HG02852 (cell line): ENCODE measurements around the gene MAD1L1.
A peak's percentile ranks its signal among the peaks of the same experiment; 100 is the strongest.

ENCODE experiments used
- ATAC-seq: cut with Tn5 transposase; IDR thresholded peaks from one replicate; pipeline ENCODE4 v1.9.1; 2021; ENCODE audit warnings: mild to moderate bottlenecking, moderate library complexity; ENCODE audit not compliant: unreplicated experiment

The MAD1L1 gene

DNA sequence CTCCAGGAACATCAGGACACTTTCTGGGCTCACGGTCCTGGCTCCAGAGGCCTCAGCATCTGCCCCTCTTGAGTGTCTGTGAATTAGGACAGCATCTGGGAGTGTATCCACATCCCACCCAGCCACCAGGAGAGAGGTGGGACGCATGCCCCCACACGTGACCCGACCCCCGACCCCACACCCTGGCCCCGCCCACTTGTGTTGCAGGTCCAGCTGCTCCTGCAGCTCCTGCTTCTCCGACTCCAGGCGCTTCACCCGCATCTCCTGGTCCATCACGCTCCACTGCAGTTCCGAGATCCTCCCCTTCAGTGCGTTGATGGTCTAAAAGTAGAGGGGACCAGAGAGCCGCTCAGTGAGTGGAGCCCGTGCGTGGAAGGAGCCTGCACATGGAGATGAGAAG lies 13.6 kb downstream of the MAD1L1 start:
- no peak for ATAC-seq

DNA sequence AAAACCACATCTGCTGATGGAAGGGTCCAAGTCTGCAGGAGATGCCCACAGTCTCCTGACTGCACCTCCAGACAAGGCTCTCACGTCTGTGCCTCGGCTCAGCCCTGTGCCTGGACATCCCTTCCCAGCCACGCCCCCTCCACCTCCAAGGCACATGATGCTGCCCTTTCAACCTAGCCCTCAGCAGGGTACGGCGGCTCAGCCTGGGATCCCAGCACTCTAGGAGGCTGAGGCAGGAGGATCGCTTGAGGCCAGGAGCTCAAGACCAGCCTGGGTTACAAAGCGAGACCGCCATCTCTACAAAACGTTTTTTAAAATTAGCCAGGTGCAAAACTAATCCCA lies 14.3 kb downstream of the MAD1L1 start:
- no peak for ATAC-seq

DNA sequence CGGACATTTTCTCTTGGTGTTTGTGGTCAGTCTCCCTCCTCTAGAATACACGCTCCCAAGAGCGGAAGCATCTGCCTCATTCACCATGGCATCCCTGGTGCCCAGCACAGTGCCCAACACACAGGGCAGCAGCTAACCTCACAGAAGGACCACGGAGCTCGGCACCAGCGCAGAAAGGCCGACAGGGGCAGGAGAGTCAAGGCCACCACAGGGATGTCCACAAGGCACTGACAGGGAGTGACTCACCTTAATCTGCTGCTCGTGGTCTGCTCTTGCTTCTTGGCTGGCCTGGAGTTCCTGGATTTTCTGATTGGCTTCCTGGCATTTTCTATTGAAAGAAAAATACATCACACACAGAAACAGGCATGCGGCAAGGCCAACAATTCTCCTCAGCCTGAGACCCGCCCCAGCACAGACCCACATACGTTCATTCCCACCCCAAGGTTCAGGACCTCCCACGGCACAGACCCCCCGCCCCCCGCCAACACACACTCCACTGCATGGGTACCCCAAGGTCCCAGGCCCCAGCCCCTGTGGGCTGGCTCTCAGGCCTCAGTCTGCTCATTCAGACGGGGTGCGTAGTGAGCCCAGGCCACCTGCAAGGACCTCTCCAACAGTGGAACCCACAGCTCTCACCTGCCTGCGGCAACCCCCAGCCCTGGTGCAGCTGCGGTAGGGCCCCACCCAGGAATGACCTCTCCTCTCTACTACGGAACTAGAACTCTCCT lies 14.9 kb downstream of the MAD1L1 start:
- ATAC-seq: no peak

DNA sequence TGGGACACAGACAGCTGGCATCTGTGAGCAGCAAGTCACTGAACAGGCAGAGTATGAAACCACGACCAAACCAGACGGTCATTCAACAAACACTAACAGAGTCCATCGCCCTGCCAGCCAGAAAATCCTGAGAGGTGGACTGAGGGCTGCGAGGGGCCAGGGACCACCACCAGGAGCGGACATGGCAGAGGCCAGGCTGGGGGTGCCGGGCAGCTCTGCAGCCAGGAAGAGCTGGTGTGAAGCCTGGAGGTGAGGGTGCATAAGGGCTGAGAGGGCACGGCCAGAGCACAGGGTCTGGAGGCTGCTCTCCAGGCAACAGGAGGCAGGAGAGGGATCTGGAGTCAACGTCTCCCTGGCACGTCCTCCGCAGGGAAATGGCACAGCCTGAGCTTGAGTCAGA lies 15.5 kb downstream of the MAD1L1 start:
- no peak for ATAC-seq

DNA sequence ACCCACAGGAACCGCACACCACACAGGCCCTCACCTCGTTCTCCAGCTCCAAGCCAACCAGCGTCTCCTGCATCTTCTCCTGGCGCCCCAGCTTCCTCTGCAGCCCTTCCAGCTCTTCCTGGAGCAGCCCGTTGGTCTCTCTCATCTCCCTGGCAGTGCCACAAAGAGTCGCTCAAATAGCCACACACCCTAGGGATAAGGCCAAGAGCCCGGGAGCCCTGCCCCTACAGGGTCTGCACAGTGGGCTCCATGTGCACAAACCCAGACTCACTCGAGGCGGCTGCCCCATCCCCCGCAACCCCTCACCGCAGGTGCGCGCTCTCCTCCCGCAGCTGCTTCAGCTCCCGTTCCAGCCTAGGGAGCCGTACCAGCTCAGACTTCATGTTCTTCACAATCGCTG lies 16.9 kb downstream of the MAD1L1 start:
- ATAC-seq: no peak

DNA sequence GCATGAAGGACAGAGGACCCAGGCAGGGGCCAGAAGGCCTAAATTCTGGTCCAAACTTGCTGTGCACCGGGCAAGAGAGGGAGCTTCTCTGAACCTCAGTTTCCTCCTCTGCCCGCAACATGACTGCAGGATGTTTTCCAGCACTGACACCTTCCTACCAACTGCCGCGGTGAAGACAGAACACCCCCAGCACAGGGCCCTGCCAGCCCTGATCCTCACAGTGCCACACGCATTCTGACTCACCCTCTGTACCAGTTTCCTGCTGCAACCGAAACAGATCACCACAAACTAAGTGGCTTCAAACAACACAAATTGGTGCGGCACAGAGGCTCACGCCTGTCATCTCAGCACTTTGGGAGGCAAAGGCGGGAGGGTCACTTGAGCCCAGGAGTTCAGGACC lies 18.1 kb downstream of the MAD1L1 start:
- no peak for ATAC-seq

DNA sequence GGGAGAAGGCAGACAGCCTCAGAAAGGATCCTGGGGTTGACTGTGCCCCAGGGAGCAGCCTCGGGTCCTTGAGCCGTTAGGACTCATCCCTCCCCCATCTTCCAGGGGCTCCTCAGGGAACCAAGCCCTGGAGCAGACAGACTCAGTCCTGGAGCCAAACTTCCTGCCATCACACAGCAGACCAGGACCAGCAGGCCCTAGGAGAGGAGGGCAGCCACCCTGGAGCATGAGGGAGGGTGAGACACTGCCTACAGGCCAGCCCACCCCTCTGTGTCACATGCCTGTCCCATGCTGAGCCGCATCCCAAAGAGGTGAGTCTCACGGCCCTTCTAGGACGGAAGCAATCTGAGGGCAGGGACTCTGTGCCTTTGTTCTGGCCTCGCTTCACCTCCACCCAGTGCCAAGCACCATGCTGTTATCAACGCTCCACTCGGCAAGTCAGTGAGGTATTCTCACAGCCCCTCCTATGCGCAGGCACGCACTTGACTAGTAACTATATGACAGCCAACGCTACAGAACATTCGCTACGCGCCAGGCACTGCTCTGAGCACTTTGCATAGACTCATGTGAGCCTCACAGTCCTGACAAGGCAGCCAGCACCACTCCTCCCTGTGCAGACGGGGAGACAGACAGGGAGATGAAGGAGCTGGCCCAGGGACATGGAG lies 19.1 kb downstream of the MAD1L1 start:
- no peak for ATAC-seq

DNA sequence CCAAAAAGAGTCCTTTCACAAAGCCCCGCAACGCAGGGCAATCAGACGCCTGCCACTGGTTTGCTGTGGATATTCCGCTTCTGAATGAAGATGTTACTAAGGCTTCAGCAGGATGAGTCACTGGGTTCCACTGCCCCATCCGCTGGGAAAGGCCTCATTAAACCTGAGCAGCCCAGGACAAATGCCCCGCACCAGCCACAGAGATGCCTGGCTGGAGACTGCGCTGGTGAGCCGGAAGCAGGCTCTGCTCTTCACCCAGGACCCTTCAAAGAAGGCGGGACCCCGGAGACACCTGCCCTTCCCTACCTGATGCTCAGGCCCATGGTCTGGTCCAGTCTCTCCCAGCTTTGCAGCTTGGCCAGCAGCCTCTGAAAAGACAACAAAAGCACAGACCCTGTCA lies 19.8 kb downstream of the MAD1L1 start:
- no peak for ATAC-seq

DNA sequence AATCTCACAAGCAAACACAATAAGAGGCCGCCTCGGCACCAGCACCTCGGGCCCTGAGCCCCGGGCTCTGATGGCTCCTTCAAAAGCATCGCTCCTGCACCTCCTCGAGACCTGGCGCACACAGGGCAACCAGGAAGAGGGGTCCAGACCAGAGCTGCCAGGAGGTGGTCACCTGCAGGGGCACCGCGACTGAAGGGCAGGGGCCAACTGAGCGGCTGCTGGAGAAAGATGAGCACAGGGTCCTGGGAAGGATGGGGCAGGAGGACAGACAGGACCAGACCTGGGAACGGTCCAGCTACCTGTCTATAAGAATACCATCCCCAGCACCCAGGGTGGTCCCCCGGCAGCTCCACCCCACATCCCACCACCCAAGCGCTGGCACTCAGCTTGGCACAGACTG lies 20.8 kb downstream of the MAD1L1 start:
- no peak for ATAC-seq

DNA sequence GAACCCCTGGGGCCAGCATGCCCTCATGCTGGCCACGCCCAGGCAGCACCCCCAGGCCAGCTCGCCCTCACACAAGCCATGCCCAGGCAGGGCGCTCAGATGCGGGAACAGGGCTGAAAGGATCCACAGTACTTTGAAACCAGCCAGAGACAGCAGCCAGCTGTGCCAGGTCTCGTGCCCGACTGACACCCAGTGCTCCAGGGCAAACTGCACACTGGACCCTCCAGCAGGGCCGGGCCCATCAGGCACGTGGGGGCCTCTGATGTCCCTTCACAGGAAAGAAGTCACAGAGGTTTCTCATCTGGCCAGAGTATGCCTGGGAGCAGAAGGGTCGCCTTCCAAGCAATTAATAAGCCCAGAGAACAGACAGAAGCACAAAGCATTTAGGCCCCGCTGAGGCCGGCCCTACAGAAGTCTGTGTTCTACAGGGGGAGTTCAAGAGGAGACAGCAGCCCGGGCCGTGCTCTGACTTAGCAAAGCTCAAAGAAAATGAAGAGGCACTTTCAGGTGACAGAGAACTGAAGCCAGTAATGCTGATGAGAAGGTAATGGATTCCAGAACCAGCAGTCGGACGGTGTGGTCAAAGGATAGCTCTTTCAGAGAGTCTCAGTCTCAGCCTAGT lies 21.4 kb downstream of the MAD1L1 start:
- ATAC-seq: no peak

DNA sequence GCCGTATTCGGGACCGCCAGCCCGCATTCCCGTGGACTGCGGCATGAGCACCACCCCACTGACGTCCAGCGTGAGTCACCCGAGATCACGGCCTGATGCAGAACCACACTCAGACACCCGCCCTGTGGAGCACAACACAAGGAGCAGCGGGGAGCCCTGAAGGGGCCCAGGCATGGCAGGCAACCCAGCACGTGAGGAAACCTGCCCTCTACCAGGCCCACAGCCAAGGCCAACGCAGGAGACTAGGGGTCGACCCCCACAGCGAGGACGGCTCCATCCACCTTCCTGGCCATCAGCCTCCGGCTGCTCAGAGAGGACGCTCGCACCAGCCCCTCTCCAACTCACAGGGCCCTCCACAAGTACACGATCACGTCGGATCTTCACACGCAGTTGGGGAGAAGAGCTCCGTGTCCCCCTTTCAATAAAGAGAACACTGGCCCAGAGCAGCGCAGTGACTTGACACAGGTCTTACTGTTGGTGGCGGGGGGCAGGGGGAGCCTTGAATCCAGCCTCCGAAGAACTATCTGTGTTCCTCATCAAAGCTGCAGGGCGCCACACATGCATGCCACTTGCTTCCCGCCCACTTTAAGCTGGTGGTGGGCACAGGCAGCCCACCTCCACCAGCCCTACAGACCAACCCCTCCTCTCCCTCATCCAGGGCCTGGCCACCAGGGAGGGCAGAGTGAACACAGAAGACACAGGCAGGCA lies 22.0 kb downstream of the MAD1L1 start:
- ATAC-seq: no peak

DNA sequence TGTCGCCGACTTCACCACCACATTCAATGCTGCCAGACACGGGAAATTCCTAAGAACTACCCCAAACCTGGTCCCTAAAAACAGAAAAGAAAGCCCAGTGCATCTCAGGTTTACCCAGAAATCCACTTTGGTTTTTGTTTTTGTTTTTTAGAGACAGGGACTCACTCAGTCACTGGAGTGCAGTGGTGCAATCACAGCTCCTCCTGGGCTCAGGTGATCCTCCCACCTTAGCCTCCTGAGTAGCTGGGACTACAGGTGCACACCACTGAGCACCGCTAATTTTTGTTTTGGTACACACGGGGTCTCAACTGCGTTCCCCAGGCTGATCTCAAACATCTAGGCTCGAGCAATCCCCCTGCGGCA lies 22.8 kb downstream of the MAD1L1 start:
- peak; percentile 26 for ATAC-seq

DNA sequence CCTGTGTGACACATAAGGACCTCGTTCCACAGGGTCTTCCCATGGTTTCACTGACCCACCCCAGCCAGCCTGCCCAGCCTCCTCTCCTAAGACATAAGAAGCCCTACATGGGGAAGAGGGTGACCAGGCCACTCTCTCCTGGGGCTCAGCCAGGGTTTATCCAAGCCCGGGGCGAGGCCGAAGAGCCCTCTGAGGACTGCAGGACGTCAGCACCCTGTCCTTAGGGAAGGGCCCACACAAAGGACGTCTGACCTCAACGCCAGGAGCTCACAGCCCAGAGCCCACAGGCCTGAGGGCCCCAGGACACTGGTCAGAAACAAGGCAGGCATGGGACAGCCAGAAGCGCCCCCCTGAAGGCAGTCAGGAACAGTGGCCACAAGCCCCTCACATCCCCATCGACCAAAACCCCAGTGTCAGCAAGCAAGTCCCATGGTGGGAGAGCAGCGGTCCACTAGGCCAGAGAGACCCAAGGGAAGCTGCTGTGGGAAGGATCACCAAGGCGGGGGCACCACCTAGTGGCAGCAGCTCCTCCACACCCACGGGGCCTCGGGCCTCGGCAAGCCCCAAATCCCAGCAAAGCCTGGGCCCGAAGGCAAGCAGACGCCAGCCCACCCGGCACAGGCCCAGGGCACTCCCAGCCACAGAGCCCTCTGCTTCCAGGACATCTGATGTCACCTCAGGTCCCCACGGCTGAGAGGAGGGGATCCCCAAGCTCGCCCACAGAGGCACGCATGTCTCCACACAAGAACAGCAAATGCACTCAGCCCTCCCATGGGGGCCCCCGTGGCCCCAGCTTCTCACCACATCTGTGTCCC lies 23.4 kb downstream of the MAD1L1 start:
- ATAC-seq: peak; percentile 73

DNA sequence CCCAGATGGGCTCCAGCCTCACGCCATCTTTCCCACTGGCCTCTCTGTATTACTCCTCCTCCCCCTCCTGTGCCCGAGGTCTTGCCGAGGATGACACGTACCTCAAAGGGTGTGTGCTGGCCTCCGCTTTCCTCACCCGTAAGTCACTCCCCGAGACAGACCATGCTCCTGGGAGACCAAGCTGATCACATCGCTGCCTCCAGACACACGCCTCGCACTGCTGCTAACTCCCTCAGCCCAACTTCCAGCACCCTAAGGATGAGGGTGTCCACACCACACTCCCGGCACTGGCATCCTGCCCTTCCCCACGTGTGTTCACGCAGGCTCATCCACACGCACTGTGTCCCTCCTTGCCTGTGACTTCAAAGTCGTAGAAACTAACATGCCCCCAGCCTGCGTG lies 24.0 kb downstream of the MAD1L1 start:
- ATAC-seq: no peak

DNA sequence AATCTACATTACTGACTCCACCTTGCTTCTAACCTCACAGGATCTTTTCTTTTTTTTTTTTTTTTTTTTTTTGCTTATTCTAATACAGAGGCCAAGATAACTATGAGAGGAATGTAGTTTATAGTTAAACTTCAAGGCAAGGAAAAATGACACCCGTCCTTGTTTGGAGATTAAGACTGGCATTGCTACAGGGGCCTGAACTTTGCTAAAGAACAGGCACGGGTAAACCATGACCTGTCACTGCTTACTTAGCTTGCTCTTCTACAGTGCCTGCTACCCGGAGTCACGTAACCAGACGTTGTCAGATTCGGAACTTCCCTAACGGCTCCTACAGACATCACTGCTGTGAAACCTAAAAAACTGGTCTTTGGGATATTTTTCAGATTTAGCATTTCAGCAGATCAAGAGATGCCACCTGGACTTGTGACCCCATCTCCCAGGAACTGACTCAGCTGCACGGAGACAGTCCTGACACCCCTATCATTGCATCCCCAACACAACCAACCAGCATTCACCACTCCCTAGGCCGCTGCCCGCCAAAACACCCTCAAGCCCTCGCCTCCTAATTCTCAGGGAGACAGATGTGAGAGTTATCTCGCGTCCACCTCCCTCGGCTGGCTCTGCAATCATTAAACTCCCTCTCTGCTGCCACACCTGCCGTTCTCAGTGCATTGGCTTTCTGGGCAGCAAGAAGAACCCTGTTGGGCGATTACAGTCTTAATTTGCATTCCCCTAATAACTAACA lies 27.5 kb downstream of the MAD1L1 start:
- ATAC-seq: no peak

DNA sequence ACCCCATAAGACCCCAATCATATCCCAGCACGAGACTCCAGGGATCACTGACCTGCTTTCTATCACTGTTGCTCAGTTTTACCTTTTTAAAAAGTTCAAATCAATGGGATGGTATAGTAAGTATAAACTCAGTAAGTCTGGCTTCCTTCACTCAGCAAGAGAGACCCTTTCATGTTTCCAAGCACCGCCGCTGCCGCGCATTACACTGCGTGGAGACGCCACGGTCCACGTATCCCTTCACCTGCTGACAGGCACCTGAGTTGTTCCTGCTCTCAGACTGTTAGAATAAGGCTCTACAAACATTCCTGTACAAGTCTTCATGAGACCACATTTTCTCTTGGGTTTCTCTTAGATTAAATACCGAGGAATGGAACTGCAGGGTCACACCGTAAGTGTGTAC lies 28.3 kb downstream of the MAD1L1 start:
- no peak for ATAC-seq

DNA sequence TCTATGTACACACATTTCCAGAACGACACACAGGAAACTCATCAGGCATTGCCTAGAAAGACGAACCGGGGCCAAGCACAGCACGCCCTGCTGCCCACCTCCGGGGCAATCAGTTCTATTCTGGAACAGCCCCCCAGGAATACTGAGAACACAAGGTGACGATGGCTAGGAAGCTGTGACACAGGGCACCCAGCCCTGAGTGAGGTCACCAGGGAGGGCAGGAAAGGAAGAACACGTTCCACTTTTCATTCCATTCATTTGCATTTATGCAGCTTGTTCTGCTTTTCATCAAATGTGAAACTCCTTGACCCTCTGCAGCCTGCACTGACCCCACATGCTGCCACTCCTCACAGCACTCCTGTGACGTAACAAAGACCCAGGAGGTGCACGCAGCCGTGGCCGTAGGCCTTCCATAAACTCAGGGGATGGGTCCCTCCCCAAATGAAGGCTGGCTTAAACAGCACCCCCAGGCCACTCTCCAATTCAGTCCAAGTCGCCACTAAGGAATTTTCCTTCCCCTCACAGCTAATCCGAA lies 28.9 kb downstream of the MAD1L1 start:
- no peak for ATAC-seq

DNA sequence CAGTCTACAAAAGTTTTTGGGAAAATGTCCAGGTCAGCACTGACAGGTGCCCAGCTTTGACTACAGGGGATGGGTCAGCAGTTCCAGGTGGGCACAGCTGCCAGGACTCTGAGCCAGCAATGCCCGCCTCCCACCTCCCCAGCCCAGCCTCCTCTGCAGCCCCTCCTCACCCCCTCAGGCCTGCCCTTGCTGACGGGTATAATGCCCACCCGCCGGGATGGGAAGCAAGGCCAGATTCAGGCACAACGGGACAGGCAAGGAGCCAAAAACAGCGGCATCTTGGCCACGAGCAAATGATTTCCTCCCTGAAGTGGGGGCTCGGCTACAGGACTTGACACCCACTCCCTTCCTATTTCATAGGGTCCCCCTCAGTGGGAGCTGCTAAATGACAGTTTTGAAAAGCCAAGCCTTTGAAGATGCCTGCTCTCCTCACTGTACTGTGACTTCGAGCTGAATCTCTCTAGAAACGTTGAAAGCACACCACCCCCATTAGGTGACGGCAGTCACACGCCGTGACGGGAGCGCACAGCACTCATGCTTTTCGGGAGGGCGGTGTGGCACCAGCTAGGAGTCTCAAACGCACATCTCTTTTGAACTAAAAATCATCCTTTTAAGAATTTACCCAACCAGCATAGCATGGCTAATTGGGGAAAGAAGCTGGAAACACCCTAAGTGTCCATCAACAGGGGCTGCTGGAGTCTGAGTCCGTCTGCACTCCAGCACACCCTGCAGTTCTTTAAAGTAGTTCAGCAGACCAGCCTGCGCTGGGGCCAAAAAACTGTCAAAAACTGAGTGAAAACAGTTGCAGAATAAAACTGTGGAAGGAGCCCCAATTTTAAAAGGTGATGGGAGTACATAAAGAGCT lies 29.6 kb downstream of the MAD1L1 start:
- ATAC-seq: no peak

DNA sequence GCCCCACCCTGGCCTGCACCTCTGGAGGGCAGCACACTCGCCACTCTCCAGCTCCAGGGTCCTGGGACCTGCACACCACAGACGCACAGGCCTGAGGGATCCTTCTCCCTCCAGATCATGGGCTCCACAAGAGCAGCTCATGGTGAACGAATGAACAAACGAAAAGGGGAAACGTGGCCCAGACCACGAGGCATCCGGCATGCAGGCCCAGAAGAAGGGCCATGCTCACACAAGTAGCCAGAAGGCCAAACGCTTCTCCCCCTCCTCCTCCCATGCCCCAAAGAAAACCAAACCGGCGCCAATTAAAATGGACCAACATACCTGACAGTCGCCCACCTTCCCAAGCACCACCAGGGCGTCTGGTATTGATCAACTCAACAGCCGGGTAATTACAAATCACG lies 30.4 kb downstream of the MAD1L1 start:
- ATAC-seq: no peak
